Measurements from ENCODE around the gene PCDHGB1.

DNA sequence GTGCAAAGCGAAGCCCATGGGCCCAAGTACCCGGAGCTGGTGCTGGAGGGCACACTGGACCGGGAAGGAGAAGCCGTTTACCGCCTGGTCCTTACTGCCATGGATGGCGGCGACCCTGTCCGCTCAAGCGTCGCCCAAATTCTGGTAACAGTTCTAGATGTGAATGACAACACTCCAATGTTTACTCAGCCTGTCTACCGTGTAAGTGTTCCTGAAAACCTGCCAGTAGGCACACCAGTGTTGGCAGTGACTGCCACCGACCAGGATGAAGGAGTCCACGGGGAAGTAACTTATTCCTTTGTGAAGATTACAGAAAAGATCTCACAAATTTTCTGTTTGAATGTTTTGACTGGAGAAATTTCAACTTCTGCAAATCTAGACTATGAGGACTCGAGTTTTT is 24.7 kb downstream of the PCDHGB1 start:
- TF ChIP-seq POLR2AphosphoS5 (IDR thresholded peaks at IDR 0.05; ENCODE audit: low read depth, low read length) (no peak), POLR2A (IDR thresholded peaks at IDR 0.05; ENCODE audit: low read depth, low read length) (no peak), TAF1 (IDR thresholded peaks at IDR 0.05; ENCODE audit: borderline replicate concordance, low read depth, low read length) (no peak)
